Progenitor cell of endocrine pancreas (in vitro differentiated cells): ENCODE measurements around the gene DBP. TPM values are rescaled to one million over a fixed set of nuclear protein-coding genes. Genes with fewer than 3 reads are reported as not detected.
A peak's percentile ranks its signal among the peaks of the same experiment; 100 is the strongest.

Experiments used
- DNase-seq: peaks from one replicate; pipeline ENCODE4 v3.0.0; 2021; ENCODE audit warnings: low spot score; ENCODE audit not compliant: unreplicated experiment
- H3K27ac Mint-ChIP-seq: 2 replicates; pipeline ENCODE4 v1.8.0; 2021; ENCODE audit warnings: mild to moderate bottlenecking, moderate library complexity, mixed read lengths
- H3K27me3 Mint-ChIP-seq: 2 replicates; pipeline ENCODE4 v1.8.0; 2021; ENCODE audit warnings: mixed read lengths
- H3K36me3 Mint-ChIP-seq: 2 replicates; pipeline ENCODE4 v1.8.0; 2022; ENCODE audit warnings: mixed read lengths; ENCODE audit not compliant: insufficient read depth
- H3K4me1 Mint-ChIP-seq: 2 replicates; pipeline ENCODE4 v1.8.0; 2021; ENCODE audit warnings: low read depth, mixed read lengths
- H3K4me3 Mint-ChIP-seq: 2 replicates; pipeline ENCODE4 v1.8.0; 2021; ENCODE audit warnings: low read depth, mild to moderate bottlenecking, moderate library complexity, mixed read lengths
- H3K9me3 Mint-ChIP-seq: 2 replicates; pipeline ENCODE4 v1.8.0; 2021; ENCODE audit warnings: low read depth, mixed read lengths
- CTCF ChIP-seq: fragments of 200-600 bp; sonication (generic); IDR thresholded peaks from one replicate; pipeline ENCODE4 v1.5.0; 2021; ENCODE audit warnings: antibody characterized with exemption, mild to moderate bottlenecking; ENCODE audit not compliant: unreplicated experiment
- total RNA-seq: library from RNA; stranded (reverse); gene quantifications from 2 replicates; pipeline ENCODE4 v1.2.1, GENCODE V29; 2021

Gene DBP
- total RNA-seq, 1 donor from 2014 or later, result 5.3 TPM

- no peak for TF ChIP-seq CTCF
- Mint-ChIP-seq H3K9me3 (peaks cover 4% of the 10 kb centered on the region), H3K4me3 (no peak overlapping the region), H3K27ac (no peak overlapping the region), H3K27me3 (peaks cover 8% of the 10 kb centered on the region), H3K36me3 (no peaks in the 10 kb centered on the region), H3K4me1 (peaks cover under 1% of the 10 kb centered on the region)
- no peak for DNase-seq
Measured at GRCh38 chr19:48650974-48651682, 13.9 kb upstream of the DBP start.

GRCh38 chr19:48648134-48648533 is 11.0 kb upstream of the DBP start:
- H3K36me3 Mint-ChIP-seq, result no peaks in the 10 kb centered on the region
- H3K4me1 Mint-ChIP-seq, result peaks cover 7% of the 10 kb centered on the region
- DNase-seq, result no peak
- peaks cover 10% of the 10 kb centered on the region for H3K27me3 Mint-ChIP-seq
- no peak for TF ChIP-seq CTCF
- H3K4me3 Mint-ChIP-seq, result no peak overlapping the region
- no peak overlapping the region for H3K27ac Mint-ChIP-seq
- H3K9me3 Mint-ChIP-seq, result peaks cover 4% of the 10 kb centered on the region

- peaks cover 4% of the 10 kb centered on the region for H3K9me3 Mint-ChIP-seq
- no peak overlapping the region for H3K27ac Mint-ChIP-seq
- no peak for TF ChIP-seq CTCF
- no peaks in the 10 kb centered on the region for H3K36me3 Mint-ChIP-seq
- peaks cover 7% of the 10 kb centered on the region for H3K4me1 Mint-ChIP-seq
- DNase-seq, result no peak
- no peak overlapping the region for H3K4me3 Mint-ChIP-seq
- peaks cover 12% of the 10 kb centered on the region for H3K27me3 Mint-ChIP-seq
Measured at GRCh38 chr19:48646722-48647216, 9.6 kb upstream of the DBP start.

- peak; percentile 79 for TF ChIP-seq CTCF
- Mint-ChIP-seq H3K27ac (peak within 1 kb of the TSS; percentile 14), H3K27me3 (peaks cover 15% of the 10 kb centered on the region), H3K4me1 (peaks cover 7% of the 10 kb centered on the region), H3K36me3 (no peaks in the 10 kb centered on the region), H3K4me3 (peak within 1 kb of the TSS; percentile 71), H3K9me3 (peaks cover 3% of the 10 kb centered on the region)
- peak; percentile 92 for DNase-seq
Measured at GRCh38 chr19:48646001-48646721, 9.0 kb upstream of the DBP start, which contains the start of gene CA11. TSS of gene CA11 (minus strand) at chr19:48646187. CDS start at chr19:48645632, 555 bp downstream.

DNA sequence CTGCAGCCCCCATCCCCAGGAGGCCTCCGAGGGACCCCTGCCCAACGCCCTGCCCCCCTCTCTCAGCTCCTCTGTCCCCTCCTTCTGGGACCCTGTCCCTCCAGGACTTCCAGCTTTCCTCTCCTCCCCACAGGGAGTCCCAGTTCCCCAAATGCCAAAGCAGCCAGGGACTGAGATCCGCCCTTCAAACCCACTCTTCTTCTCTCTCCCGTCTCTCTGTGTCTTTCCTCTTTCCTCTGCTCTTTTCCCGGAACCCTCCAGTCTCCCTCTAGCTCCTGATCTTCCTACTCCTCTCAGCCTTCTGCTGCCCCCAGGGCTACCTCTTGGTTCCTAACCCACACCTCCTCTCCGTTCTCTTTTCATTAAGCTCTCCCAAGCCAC is 8.4 kb upstream of the DBP start:
- Mint-ChIP-seq H3K27me3 (peaks cover 15% of the 10 kb centered on the region), H3K9me3 (no peaks in the 10 kb centered on the region), H3K36me3 (no peaks in the 10 kb centered on the region), H3K4me3 (peak overlapping the region; percentile 71), H3K27ac (peak overlapping the region; percentile 14), H3K4me1 (peaks cover 7% of the 10 kb centered on the region)
- no peak for TF ChIP-seq CTCF
- DNase-seq, result no peak
